ENCODE measurements around the gene LRP8. TPM values are rescaled to one million over a fixed set of nuclear protein-coding genes. Genes with fewer than 3 reads are reported as not detected.

LRP8 gene
- total RNA-seq, 1 experiment from 2014 or later, result 28.6 TPM

- ChIA-PET POLR2A (interaction anchor here (0.6 kb wide), 1 partner anchor 164 kb away, joined by 5 read pairs; no protein-coding TSS in a partner anchor), CTCF (interaction anchor here (0.6 to 2.8 kb wide), 5 partner anchors 96 to 581 kb away, joined by 4 to 45 read pairs (median 5); no protein-coding TSS in a partner anchor)
- Histone ChIP-seq H3K4me1 (ENCODE audit: control insufficient read depth, insufficient read depth, low read length) (no peaks in the 10 kb centered on the region), H3K27me3 (ENCODE audit: control insufficient read depth, insufficient read depth, low read length) (no peaks in the 10 kb centered on the region), H3K36me3 (ENCODE audit: control insufficient read depth, insufficient read depth, low read length) (no peaks in the 10 kb centered on the region; the same call in 1 of the 2 replicates), H3K27ac (ENCODE audit: low read length) (no peak overlapping the region), H3K4me3 (ENCODE audit: low read depth in 2 of 2, low read length in 2 of 2) (no peak overlapping the region), H3K9me3 (ENCODE audit: control insufficient read depth, insufficient read depth, low read depth, low read length) (no peaks in the 10 kb centered on the region)
- BruUV-seq (replicated peaks), result no TSS peak
- intact Hi-C loops (cut with micrococcal nuclease; ENCODE audit: unreplicated experiment), result no loop called here
- no peak for DNase-seq (ENCODE audit: low read depth, low spot score)
- ATAC-seq, result no peak
- in situ Hi-C loops (cut with HindIII; ENCODE audit: low pct_unique_long_range_greater_than_20kb, low sequenced_read_pairs), result no loop called here
- TF ChIP-seq REST (IDR thresholded peaks at IDR 0.05; ENCODE audit: insufficient read depth in 1 of 2, low read depth in 2 of 2, low read length in 1 of 2) (no peak), SIN3A (IDR thresholded peaks at IDR 0.05; ENCODE audit: borderline replicate concordance, insufficient read depth, low read depth, low read length) (no peak), TCF7L2 (IDR thresholded peaks at IDR 0.05; ENCODE audit: low read depth, low read length) (no peak), POLR2AphosphoS5 (IDR thresholded peaks at IDR 0.05; ENCODE audit: low read depth, low read length) (no peak)
- TF ChIP-seq, protein P1, sequence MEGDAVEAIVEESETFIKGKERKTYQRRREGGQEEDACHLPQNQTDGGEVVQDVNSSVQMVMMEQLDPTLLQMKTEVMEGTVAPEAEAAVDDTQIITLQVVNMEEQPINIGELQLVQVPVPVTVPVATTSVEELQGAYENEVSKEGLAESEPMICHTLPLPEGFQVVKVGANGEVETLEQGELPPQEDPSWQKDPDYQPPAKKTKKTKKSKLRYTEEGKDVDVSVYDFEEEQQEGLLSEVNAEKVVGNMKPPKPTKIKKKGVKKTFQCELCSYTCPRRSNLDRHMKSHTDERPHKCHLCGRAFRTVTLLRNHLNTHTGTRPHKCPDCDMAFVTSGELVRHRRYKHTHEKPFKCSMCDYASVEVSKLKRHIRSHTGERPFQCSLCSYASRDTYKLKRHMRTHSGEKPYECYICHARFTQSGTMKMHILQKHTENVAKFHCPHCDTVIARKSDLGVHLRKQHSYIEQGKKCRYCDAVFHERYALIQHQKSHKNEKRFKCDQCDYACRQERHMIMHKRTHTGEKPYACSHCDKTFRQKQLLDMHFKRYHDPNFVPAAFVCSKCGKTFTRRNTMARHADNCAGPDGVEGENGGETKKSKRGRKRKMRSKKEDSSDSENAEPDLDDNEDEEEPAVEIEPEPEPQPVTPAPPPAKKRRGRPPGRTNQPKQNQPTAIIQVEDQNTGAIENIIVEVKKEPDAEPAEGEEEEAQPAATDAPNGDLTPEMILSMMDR (IDR thresholded peaks at IDR 0.05), result no peak
Observed at GRCh38 chr1:53279296-53280200, 48.3 kb downstream of the LRP8 start.

DNA sequence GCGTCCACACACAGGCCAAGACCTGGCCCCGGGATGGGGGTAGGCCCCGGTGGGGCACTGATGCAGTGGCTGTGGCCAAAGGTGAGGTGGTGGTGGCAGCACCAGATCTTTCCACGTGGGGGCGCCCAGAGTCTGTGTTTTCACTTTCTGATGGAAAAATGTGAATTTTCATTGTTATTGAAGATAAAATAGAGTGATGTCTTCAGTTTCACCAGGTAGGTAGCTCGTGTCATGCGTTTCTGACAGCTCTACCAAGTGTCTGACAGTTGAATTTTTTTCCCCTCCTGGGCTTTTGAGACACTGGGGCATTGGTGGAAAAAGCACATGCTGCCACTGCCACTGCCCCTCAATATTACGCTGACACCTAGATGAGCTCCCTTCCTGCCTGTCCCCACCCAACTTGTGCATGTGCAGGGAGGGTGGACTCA is 49.6 kb downstream of the LRP8 start:
- Histone ChIP-seq H3K9me3 (ENCODE audit: control insufficient read depth, insufficient read depth, low read depth, low read length) (no peaks in the 10 kb centered on the region), H3K4me1 (ENCODE audit: control insufficient read depth, insufficient read depth, low read length) (no peaks in the 10 kb centered on the region), H3K27me3 (ENCODE audit: control insufficient read depth, insufficient read depth, low read length) (no peaks in the 10 kb centered on the region), H3K27ac (ENCODE audit: low read length) (no peak overlapping the region), H3K4me3 (ENCODE audit: low read depth in 2 of 2, low read length in 2 of 2) (no peak overlapping the region), H3K36me3 (ENCODE audit: control insufficient read depth, insufficient read depth, low read length) (no peaks in the 10 kb centered on the region; the same call in 1 of the 2 replicates)
- in situ Hi-C loops (cut with HindIII; ENCODE audit: low pct_unique_long_range_greater_than_20kb, low sequenced_read_pairs) (no loop called here), intact Hi-C loops (cut with micrococcal nuclease; ENCODE audit: unreplicated experiment) (loop anchor here (1.0 kb wide), 1 partner anchor 115 kb away; no protein-coding TSS in a partner anchor)
- ATAC-seq (peak; percentile 73), DNase-seq (ENCODE audit: low read depth, low spot score) (peak; percentile 13)
- CTCF ChIA-PET, result interaction anchor here (0.6 to 2.8 kb wide), 7 partner anchors 84 to 433 kb away, joined by 3 to 45 read pairs (median 6); no protein-coding TSS in a partner anchor
- BruUV-seq (replicated peaks), result no TSS peak
- TF ChIP-seq TCF7L2 (IDR thresholded peaks at IDR 0.05; ENCODE audit: low read depth, low read length), result no peak
- TF ChIP-seq, protein P1 (IDR thresholded peaks at IDR 0.05), result peak; percentile 92
- POLR2A ChIA-PET, result interaction anchor here (0.7 kb wide), 1 partner anchor 49 kb away, joined by 7 read pairs; no protein-coding TSS in a partner anchor
